ENCODE measurements around the gene TINAGL1.

GRCh38 chr1:31583082-31583994 is 7.0 kb downstream of the TINAGL1 start:
- TF ChIP-seq CTCF (IDR thresholded peaks at IDR 0.05; ENCODE audit: extremely low read depth in 1 of 2, insufficient read depth in 1 of 2, low read depth in 1 of 2, low read length in 2 of 2) (no peak), POLR2A (IDR thresholded peaks at IDR 0.05; ENCODE audit: low read depth, low read length) (peak; percentile 17), MAX (IDR thresholded peaks at IDR 0.05; ENCODE audit: insufficient read depth, insufficient read length) (no peak), POLR2AphosphoS5 (IDR thresholded peaks at IDR 0.05; ENCODE audit: insufficient read depth, low read depth, low read length) (no peak)

Measured in endothelial cell of umbilical vein (primary cell).